GM18951 (cell line): Measurements from ENCODE around the gene FNBP1.

Experiments
- POLR2A ChIP-seq: IDR thresholded peaks from 4 replicates; pipeline ENCODE4 v1.6.1; 2011; ENCODE audit warnings: mild to moderate bottlenecking; ENCODE audit not compliant: insufficient read length, insufficient read depth; ENCODE audit errors: extremely low read depth
- in situ Hi-C: fragments of 300-500 bp; cut with MboI; formaldehyde crosslinking; loops from one replicate; pipeline ENCODE4 v1.12.0; 2022; ENCODE audit warnings: low sequenced_read_pairs, mixed read lengths, inconsistent platforms; ENCODE audit not compliant: unreplicated experiment

FNBP1 gene

GRCh38 chr9:130054325-130054786 is 11.4 kb upstream of the FNBP1 start:
- no peak for TF ChIP-seq POLR2A

GRCh38 chr9:130053504-130054324 is 10.7 kb upstream of the FNBP1 start, which contains the start of gene GPR107:
Gene GPR107 (plus strand): TSS chr9:130053906. CDS start chr9:130053933, 27 bp downstream.
- in situ Hi-C loops: no loop called here
- TF ChIP-seq POLR2A: peak; percentile 87

More at GRCh38 chr9:130054325-130054786, 11.4 kb upstream of the FNBP1 start:
- in situ Hi-C loops: no loop called here

GRCh38 chr9:130053109-130053503 is 10.1 kb upstream of the FNBP1 start:
- in situ Hi-C loops: no loop called here
- no peak for TF ChIP-seq POLR2A

GRCh38 chr9:130051855-130052254 is 8.9 kb upstream of the FNBP1 start:
- TF ChIP-seq POLR2A: no peak
- in situ Hi-C loops: no loop called here

GRCh38 chr9:130050462-130050861 is 7.5 kb upstream of the FNBP1 start:
- TF ChIP-seq POLR2A: no peak
- in situ Hi-C loops: no loop called here

- in situ Hi-C loops: no loop called here
Observed at GRCh38 chr9:130049431-130050210, 6.6 kb upstream of the FNBP1 start.

GRCh38 chr9:130045725-130046450 is 2.9 kb upstream of the FNBP1 start:
- TF ChIP-seq POLR2A: no peak
- in situ Hi-C loops: no loop called here

More at GRCh38 chr9:130049431-130050210, 6.6 kb upstream of the FNBP1 start:
- no peak for TF ChIP-seq POLR2A

GRCh38 chr9:130043654-130044623 is 950 bp upstream of the FNBP1 start:
- no peak for TF ChIP-seq POLR2A
- in situ Hi-C loops: no loop called here

- no peak for TF ChIP-seq POLR2A
- in situ Hi-C loops: no loop called here
Observed at GRCh38 chr9:130042406-130042884, 544 bp downstream of the FNBP1 start.

- TF ChIP-seq POLR2A: no peak
- in situ Hi-C loops: no loop called here
Observed at GRCh38 chr9:130041648-130042405, 1.2 kb downstream of the FNBP1 start.

GRCh38 chr9:130040984-130041647 is 1.9 kb downstream of the FNBP1 start:
- no peak for TF ChIP-seq POLR2A
- in situ Hi-C loops: no loop called here
